Dermis microvascular lymphatic vessel endothelial cell (primary cell): Measurements from ENCODE around the gene THRA. TPM values are rescaled to one million over a fixed set of nuclear protein-coding genes. Genes with fewer than 3 reads are reported as not detected.

Experiments
- DNase-seq, 2 donors: peaks; one replicate each; pipeline versions ENCODE4 v3.0.0 to v3.0.0-alpha.2; 2010; ENCODE audit warnings: low read depth in 2 of 2
- total RNA-seq: library from RNA; depleted of rRNA; stranded (reverse); fragments of >200 nt; gene quantifications from 2 replicates; pipeline ENCODE4 v1.2.1, GENCODE V29; 2014

Gene THRA
- total RNA-seq, 1 donor from 2014 or later: 11.9 TPM

- peak; percentile 75 to 89 for DNase-seq
Measured at GRCh38 chr17:40026816-40027613, 35.8 kb upstream of the THRA start.

GRCh38 chr17:40027614-40028012, 35.2 kb upstream of the THRA start:
- no peak for DNase-seq

GRCh38 chr17:40028595-40028994, 34.2 kb upstream of the THRA start:
- DNase-seq: no peak

DNA sequence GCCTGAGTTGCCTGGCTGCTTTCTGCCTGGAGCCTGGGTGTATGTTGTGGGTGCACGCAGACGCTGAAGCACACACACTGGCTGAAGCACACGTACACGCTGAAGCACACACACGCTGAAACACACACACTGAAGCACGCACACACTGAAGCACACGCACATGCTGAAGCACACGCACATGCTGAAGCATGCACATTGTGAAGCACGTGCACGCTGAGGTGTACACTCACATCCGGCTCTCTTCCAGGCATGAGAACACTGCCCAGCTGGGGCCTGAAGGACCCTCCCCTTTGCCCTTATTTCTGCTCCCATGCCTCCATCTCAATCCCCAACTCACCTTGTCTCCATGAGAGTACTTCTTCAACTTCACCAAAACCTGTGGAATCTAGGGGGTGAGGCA, 31.1 kb upstream of the THRA start:
- no peak for DNase-seq

- no peak for DNase-seq
Measured at GRCh38 chr17:40032322-40033320, 30.1 kb upstream of the THRA start.

GRCh38 chr17:40033339-40033738, 29.4 kb upstream of the THRA start:
- DNase-seq: no peak

DNA sequence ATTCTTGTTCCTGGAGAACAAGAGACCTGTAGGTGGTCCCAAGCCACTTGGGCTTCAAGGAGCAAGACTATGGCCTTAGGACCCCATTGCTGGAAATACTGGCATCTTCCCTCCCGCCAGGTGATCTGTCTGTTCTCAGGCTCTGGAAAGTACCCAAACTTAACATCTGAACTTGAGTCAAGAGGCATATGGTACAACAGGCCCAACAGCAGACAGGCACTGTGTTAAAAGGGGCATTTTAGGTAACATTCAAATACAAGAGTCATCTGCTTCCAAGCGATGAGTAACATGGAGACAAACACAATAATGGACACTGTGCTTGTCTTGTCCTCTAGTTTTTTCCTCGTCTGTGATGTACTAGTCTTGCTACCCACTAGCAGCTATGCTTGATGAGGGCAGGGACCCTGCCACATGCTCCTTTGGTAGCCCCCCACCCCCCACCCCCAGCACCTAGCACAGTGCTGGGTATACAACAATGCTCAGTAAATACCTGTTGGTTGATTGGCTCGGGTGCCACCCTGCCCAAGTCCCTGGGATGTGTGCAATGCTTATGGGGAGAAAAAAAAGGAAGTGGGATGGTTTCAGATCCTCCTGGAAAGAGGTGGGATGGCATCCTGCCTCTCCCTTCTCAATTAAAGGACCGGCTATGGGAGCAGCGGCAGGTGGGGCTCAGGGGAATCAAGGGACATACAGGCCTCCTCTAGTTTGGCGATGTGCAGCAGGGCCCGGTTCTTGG, 28.2 kb upstream of the THRA start:
- DNase-seq: no peak

GRCh38 chr17:40035162-40035559, 27.6 kb upstream of the THRA start:
- DNase-seq: peak in 1 of 2 donors; percentile 56

DNA sequence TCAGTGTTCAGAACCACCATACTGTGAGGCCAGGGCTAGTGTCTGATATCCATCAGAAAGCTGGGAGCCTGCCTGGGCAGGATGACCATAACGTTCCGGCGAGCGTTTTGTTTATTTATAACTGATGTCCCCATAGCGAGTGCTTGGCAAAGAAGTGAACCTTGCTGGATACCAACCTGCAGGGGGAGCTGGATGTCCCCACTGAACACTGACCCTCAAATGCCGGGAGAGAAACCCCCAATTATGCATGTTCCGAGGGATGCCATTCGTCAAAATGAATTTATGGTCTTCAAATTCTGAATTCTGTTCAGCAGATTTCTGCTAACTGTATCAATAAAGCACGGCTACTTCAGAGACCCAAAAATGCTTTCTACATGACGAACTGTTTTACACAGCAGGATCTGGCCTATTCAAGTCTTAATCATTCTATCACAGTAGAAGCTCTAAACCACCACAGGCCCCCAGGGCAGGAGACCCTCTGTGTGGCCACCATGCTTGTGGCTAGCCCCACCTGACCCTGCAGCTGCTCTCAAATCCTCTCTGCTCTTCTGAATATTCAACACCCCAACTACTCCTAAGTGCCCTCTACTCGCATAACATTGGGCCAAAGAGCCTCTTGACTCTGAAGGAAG, 23.8 kb upstream of the THRA start:
- peak; percentile 88 to 90 for DNase-seq

GRCh38 chr17:40041196-40041595, 21.6 kb upstream of the THRA start:
- DNase-seq: no peak

DNA sequence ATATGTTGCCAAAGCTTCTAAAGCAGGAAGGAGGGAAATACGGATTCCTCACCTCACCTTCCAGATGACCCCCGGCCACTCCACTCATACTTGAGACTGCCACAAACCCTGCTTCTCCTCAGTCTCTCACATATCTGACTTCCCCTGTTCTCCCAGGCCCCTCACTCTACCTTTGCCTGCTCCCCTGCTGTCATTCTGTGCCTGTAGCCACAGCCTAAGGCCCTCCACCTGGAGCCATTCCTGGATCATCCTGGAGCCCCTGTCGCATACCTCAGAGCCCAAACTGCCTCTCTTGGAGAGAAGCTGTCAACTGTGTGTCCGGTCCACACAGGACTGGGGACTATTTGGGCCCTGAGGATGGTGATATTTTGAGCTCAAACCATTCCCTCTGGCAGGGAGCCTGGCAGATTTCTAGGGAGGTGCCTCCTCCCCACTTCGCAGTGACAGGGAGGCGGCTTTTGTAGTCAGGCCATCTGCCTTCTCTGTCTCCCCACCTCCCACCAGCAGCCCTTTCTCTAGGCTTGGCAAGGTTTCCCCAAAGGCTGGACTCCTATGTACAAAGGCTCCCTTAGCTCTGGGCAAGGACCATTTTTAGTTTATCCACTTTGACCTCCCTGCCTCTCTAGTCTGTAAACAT, 6.3 kb upstream of the THRA start:
- DNase-seq: no peak

DNA sequence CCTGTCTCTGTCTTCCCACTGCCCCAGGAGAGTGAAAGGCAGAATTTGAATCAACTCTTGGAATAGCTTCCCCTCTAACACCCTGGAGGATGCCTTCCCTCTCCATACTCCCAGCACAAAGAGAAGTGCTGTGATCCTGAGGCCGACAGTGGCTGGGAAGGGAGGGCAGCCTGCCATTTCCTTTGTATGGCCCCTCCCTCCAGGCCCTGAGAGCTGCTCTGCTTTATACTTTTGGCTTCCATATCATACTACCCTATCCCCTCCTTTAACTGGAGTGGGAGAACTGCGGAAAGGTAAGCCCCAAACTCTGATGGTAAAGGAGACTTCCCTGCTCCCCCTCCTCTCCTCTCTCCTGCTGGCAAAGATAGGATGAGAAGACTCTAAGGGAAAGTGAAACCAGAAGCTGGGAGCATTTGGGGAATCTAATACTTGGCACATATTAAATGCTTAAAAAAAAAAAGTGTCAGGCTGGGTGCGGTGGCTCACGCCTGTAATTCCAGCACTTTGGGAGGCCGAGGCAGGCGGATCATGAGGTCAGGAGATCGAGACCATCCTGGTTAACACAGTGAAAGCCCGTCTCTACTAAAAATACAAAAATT, 4.5 kb upstream of the THRA start:
- peak in 1 of 2 donors; percentile 28 for DNase-seq

DNA sequence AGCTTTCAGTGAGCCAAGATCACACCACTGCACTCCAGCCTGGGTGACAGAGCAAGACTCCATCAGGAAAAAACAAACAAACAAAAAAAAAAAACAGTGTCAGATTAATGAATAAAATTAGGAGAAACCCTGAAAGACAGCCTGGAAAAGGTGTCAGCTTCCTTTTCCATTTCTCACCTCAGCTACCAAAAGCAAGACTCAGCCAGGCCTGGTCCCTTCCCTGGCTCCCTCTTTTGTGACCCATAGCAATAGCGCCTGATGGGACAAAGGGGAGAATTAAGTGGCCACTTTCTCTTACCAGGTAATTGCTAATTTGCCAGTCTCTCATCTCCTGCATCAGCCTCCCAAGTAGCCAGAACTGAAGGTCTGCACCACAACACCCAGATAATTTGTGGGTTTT, 3.9 kb upstream of the THRA start:
- no peak for DNase-seq

DNA sequence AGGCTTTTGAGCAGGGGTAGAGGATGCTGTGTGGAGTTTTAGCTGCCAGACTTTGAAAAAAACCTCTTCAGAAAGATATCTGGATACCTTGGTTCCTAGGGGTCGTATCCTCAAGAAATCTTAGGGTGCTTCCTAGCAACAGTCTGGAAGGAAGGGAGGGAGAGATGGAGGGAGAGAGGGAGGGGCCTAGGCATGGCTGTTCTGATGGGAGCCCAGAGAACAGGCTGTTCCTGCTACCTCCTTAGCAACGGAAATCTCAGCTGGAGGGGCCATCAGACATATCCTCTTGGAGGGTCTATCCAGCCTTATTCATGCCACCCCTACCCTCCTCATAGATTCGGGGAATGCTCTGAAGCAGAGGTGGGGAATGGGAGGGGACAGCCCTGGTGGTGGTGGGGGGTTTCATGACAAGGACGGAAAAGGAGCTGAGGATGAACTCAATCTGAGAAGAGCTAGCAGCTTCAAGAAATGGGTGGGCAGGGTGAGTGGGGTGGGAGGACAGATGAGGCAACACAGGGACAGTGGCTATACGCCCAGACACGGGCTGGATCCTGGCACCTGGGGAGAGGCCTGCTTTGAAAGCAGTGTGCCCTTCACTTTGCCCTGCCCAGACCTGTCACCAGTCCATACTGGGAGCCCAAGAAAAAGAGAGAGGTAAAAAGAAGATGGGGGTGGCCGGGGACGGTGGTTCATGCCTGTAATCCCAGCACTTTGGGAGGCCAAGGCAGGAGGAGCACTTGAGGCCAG, 2.9 kb upstream of the THRA start:
- DNase-seq: no peak

DNA sequence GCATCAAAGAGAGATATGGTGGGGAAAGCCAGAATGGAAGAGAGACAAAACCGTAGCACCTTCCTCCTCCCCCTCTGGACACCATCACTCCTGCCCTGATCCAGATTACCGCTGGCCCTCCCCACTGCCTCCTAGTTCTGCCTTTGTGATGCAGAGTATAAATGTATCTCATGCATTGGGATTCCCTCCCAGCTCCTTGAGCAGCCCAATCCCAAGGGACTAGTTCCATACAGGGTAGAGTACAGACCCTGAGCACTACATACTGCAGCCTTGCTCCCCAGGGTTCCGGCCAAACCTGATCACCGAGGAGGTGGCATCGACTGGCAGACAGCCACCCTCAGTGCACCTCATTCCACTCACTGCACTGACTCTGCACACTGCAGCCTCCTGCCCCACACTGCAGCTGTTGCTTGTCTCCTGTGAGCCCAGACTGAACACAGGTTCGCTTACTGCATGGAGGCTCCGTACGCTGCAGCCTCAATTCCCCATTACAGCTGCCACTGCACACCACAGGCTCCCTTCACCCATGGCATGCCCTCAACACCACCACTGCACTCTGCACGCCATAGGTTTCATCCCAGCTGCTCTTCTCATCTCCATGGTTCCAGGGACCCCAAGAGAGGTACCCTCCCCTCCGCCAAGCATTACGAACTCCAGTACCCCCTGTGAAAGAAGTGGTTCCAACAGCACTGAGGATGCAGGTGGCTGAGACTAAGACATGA, 1.7 kb upstream of the THRA start:
- DNase-seq: no peak

DNA sequence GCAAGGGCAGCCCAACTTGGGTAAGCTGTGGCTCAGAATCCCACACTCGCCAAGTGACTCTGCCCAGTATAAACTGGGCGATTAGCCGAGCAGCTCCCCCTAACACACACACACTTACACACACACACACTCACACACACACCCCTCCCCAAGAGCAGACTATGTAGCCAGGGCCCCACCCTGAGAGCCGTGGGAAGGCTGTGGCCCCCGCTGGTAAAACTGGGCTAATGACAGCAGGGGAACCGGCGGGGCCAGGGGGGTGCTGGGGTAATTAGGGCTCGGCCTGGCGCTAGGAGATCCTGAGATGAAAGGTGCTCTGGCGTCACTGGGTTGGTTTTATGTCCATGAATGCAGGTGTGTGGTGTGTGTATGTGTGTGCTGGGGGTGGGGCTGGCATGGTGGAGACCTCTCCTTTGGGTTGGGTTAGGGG, 1.1 kb upstream of the THRA start:
- no peak for DNase-seq

DNA sequence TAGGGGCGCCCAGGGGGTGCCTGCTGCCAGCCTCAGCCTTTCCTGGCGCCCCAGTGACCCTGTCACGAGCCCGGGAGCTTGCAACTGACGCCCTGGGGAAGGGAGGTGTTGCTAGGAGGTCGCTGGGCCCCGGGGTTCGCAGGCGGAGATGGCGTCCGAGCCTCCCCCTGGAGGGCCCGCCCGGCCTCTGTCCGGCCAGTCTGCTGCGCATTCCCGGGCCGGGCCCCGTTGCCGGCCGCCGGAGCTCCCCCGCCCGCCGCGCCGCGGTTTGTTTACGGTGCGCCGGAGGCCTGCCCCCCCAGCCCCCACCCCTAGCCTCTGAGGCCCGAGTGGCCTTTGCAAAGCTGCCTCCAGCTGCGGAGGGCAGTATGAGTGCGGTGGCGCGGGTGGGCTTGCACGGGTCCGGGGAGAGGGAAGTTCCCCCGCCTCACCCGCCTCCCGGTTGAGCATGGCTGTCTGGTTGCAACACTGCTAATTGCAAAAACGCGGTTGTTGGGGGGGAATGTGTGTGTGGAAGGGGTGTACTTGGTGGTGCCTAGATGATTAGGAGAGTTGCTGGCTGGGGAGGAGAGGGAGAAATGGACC, 514 bp downstream of the THRA start:
- DNase-seq: peak in 1 of 2 donors; percentile 39

DNA sequence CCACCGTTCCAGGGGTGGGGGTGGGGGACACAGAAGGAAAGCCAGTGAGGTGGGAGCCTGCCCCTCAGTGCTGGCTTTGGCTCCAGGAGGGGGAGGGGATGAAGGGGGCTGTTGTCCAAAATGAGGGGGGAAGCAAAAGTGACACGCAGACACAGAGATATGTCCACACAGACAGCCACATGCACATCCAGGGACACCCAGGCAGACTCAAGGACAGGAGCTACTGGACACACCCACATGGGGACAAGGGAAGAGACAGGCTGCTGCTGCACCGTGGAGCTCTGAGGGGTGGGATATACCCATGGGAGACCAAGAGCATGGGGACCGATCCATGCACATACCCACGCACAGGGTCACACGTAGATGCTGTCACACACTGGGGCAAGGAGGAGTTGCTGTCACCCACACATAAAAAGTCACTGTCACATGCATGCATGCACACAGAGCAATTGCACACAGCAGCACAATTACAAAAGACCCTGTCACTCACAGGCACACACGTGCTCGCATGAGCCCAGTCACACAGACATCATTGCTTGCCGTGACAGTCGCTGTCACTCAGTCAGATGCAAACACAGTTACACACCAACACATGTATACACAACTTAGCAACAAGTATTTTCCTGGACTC, 1.3 kb downstream of the THRA start:
- DNase-seq: no peak
